SKM-1 treated with dmso at 0.1 percent for 144 hours (cell line): Measurements from ENCODE around the gene CEP19.

Experiments
- DNase-seq: peaks from one replicate; lab custom pipeline; 2025; ENCODE audit not compliant: unreplicated experiment; lab: John Stamatoyannopoulos, UW

CEP19 gene

DNA sequence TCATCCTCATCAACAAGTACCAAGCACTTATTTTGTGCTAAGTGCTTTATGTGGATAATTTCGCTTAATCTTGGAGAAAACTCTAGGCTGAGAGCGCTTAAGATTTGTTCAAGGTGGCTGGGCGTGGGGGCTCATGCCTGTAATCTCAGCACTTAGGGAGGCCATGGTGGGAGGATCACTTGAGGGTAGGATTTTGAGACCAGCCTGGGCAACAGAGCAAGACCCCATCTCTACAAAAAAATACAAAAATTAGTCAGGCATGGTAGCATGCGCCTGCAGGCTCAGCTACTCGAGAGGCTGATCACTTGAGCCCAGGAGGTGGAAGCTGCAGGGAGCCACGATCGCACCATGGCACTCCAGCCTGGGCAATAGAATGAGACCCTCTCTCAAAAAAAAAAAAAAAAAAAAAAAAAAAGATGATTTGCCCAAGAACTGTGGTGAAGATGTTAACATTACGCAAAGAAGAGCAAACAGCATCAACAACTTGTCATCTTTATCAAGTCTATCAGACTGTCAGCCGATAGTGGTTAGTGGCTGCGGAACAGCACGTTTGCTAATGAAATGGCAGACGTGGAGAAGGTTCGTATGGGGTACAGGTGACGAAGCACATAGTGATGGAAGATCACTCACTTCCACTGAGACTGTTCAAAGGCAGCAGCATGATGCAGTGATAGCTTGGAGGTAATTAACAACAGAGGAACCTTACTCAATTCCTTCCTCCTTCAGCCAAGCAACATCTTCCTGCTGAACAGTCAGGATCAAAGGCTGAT is 44.8 kb downstream of the CEP19 start:
- no peak for DNase-seq

DNA sequence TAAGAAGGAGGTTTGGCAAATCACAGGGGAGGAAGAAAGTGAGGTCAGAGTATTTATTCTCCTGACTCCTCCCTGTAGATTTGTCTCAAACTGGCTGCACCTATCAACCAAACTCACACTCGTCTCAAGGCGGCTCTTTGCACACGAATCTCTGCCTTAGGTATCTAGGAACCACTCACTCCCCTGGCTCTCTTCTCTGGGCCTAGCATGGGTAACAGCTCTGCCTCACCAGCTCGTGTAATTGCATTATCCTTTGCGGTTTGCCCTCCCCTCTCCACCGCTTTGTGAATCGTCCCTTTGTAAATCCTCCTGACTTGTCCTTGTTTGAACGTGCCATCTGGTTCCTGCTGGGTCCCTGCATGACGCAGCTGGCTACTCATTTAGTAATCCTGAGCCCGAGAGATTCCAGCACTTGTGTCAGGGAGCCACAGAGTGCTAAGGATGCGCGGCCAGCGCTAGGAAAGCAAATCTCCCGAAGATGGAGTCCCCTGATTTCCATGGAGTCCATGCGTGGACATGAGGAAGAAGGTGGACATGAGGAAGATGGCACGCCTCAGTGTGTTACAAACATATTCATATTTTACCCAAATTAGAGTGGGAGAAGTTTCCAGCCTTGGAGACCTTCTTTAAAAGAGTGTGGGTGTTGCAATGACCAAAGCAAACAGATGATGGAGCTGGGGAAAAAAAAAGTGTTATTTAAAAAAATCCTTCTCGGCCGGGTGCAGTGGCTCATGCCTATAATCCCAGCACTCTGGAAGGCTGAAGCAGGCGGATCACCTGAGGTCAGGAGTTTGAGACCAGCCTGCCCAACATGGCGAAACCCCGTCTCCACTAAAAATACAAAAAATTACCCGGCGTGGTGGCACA is 45.8 kb downstream of the CEP19 start:
- DNase-seq = peak; percentile 90

DNA sequence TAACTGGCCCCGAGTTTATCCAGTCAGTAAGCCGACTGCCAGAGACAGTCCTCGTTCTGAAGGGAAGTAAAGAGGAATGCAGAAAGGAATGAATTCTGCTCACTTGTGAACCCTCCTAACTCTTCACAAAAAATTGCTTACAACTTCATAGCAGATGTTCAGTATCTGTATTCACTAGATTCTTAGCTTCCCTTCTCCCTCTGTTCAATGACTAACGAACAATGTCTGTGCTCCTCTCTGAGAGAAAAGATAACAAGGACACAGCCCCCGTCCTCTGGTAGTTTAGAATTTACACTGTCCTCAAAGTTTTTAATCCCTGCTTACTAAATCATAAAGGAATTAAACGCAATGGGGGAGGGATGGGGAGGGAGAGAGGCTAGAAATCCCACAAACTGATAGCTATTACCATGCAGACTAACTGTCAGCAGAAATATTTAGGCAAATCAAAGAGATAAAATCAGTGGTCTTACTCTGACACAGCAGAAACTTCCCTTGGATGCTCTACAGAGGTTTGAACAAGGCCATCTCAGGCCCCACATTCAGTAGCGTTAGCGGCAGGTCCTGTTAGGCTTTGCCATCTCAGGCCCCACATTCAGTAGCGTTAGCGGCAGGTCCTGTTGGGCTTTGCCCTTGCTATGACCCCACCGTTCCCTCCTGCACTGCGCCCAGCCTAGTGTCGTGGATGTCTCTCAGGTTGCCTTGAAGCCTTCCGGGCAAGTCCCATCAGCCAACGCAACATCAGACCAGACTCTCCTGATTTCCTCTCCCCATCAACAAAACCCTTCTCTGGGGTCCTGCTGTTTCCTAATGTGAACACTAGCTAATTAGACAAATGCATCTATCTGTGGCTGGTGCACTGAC is 49.1 kb downstream of the CEP19 start:
- DNase-seq = no peak

GRCh38 chr3:196662033-196662432 is 50.0 kb downstream of the CEP19 start:
- DNase-seq = no peak

GRCh38 chr3:196661400-196661799 is 50.6 kb downstream of the CEP19 start:
- DNase-seq = no peak

- no peak for DNase-seq
Observed at GRCh38 chr3:196660381-196661166, 51.5 kb downstream of the CEP19 start.

- DNase-seq = no peak
Observed at GRCh38 chr3:196659901-196660351, 52.1 kb downstream of the CEP19 start.
